HG03139 (cell line): ENCODE data around the gene RNF41.

Experiments
- ATAC-seq: cut with Tn5 transposase; IDR thresholded peaks from one replicate; pipeline ENCODE4 v1.9.1; 2021; ENCODE audit not compliant: unreplicated experiment

Gene RNF41

DNA sequence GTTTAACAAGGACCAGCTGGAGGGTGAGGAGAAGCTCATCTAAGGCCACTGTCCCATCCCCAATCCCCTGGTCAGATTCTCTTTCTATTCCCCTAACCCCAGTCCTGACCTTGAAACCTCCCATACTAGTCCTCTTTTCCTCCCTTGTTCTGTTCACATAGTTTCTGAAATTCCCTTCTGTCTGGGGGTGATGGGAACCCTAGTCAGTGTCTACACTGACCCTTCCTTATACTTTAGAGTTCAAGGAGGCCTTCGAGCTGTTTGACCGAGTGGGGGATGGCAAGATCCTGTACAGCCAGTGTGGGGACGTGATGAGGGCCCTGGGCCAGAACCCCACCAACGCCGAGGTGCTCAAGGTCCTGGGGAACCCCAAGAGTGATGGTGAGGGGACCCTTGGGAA, 66.9 kb downstream of the RNF41 start:
- ATAC-seq, result no peak

DNA sequence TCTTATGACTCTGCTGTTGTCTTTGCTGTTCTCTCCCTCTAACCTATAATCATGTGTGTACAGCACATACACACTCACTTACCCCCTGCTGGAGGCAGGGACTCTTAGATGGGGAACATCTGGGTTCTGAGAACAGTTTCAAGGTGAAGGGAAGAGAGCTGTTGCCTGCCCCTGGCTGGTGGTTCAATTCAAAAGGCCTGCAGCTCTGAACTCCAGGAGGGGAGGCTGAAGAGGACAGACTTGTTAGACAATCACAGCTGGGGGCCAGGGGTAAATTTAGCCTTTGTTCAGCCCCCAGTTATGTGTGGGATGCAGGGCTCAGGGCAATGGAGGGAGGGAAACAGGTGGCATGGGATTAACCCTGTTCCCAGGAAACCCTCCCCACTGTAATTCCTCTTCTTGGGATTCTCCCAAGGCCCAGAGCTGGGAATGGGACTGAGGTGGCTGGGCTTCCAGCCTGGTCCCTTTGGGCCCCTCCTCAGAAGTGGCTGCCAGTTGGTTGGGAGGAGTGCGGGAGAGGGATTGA, 67.4 kb downstream of the RNF41 start:
- no peak for ATAC-seq

DNA sequence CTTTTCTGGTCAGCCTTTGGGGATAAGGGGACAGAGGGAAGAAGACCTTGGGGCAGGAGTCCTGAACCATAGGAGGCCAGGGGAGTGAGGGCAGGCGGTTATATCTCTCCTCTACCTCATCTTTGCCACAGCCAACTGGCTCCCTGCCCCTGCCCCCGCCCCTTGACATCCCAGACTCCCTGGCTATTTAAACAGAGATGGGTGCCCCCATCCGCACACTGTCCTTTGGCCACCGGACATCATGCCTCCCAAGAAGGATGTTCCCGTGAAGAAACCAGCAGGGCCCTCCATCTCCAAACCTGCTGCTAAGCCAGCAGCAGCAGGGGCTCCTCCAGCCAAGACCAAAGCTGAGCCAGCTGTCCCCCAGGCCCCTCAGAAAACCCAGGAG, 68.0 kb downstream of the RNF41 start:
- ATAC-seq, result no peak

DNA sequence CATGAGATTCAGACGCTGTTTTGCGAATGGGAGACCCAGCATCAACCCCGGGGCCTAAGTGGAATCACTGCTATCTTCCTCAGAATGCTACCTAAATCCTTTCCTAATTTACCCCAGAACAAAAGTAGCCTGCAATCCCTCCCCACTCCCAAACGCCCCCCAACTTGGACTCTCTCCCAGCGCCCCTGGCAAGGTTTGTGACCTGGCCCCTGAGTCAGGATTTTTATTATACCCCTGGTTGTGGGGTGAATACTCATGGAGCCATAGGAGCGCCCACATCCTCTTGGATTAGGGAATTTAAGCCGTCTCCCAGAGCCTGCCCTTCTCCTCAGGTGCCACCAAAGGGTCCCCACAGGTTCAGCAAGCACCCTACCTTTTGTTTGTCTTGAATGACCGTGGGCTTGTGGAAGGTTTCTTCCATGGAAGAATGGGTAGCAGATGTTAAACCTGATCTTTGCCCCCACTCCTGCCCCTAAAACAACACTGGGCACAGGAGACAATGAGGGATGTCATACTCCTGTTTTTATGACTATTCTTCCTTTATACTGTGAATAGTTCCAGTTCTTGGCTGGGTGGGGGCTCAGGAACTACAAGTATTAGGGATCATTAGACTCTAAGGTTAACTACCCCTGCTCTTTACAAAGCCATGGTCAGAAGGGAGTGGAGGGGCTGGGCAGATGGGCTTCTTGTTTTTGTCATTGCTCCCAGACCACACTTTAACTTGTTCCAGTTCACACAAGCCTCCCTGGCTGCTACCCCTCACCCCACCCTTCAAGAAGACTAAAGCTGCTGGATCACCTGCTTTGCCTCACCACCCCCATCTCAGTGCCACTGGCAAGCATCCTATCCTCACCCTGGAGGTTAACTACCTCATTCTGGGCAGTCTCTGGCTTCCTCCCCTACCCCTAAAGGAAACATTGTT, 68.7 kb downstream of the RNF41 start:
- ATAC-seq, result no peak
